HG03064 (cell line): Measurements from ENCODE around the gene COIL.

Source experiments
- ATAC-seq: cut with Tn5 transposase; IDR thresholded peaks from one replicate; pipeline ENCODE4 v1.9.1; 2021; ENCODE audit warnings: low read depth; ENCODE audit not compliant: unreplicated experiment

COIL gene

DNA sequence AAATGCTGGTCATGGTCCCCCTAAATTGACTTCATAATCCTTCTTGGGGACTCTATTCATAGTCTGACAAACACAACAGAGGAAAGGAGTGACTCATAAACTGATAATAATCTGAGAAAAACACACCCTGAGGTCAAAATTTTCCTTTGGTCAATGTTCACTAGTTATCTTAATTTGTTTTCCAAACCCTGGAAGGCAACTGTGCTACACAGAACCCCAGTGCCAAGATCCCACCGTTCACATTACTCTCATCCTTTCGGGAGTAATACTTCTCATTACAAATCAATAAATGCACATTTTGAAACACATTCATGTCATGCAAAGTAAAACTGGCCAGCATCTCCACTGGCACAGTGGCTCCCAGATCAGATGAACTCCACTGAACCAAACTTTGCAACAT is 23.2 kb downstream of the COIL start:
- ATAC-seq: no peak

DNA sequence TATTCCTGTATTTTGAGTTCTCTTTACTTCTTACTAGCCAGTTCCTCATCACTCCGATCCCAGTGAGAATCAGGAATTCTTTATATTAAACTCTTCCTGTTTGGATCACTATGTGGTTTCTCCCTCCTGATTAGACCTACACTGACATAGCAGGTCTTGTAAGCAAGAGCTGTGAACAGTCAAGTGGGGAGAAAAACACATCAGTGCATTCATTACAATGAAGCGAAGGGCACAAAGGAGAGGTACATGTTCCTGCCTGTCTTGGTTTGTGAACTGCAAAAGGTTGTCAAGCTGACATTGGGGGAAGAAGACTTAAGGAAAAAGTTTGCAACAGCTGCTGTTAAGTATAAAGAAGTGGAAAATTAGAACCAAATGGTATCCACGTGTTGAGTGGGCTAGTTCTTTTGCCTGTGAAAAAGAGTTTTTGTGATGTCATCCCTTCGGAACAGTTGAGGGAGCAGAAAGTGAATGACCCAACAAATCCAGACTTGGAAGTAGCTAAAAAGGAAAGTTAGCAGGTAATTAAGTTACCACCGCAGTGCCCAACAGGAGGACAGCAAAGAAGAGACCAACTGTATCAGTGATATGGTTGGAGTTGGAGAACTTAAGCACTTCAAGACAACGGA is 24.0 kb downstream of the COIL start:
- ATAC-seq: no peak

DNA sequence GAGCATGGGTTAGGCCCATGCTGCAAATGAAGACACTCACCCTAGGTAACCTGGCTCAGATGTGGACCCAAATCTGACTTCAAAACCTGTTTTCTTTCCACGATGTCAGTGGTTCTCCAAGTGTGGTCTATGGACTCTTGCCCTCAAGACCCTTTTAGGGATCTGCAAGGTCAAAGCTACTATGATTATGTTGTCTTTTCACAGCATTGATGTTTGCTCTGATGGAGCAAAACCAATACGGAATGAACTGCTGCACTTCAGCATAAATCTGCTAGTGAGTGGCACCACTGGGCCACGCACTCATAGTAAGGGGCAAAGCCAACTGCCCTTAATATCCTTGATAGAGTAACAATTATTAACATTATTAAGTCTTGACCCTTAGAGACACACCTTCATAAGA is 25.4 kb downstream of the COIL start:
- ATAC-seq: no peak

DNA sequence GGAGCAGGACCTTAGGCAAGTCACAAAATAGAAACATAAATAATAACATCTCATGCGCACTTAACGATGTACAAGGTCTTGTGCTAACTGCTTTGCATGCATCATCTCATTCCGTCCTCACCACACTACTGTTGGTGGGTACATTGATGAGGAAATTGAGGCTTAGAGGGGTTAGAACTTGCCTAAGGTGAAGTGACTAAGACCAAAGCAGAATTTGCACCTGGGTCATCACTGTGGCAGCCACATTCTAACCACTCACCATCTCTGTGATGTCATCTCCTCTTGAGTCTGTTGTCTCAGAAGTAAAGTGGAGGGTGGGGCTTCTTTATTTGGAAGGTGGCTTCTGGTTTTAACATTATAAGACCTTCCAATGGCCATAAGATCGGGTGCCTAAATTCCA is 26.6 kb downstream of the COIL start:
- no peak for ATAC-seq

DNA sequence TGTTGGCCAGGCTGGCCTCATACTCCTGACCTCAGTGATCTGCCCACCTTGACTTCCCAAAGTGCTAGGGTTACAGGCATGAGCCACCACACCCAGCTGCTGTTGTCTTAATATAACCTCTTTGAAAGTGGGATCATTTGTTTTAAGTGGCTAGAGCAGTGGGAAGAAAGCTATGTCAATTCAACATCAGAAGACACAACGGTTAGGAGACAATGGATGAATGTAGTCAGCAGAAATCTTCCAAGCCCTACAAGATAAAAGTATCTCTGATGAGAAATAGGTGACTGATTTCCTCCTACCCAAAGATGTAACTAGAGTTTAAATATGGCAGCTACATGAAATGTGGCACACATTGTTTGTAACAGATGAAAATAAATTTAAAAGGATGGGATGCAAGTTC is 27.0 kb downstream of the COIL start:
- ATAC-seq: no peak

DNA sequence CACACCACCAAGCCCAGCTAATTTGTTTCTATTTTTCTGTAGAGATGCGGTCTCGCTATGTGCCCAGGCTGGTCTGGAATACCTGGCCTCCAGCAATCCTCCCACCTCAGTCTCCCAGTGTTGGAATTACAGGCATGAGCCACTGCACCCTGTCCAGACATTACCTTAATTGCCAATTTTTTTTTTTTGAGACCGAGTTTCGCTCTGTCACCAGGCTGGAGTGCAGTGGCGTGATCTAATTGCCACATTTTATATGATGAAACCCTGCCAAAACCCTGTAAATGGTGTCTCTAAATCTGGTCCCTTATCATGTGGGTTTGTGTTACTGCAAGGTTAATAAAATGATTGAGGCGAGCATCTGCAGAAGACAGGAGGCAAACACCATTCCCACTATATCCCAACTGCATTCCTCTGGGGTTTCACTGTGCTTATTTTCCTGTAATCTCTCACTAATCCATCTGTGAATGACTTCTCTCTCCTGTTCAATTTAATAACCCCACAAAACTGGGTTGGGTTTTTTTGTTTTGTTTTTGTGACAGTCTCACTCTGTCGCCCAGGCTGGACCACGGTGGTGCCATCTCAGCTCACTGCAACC is 27.6 kb downstream of the COIL start:
- no peak for ATAC-seq

DNA sequence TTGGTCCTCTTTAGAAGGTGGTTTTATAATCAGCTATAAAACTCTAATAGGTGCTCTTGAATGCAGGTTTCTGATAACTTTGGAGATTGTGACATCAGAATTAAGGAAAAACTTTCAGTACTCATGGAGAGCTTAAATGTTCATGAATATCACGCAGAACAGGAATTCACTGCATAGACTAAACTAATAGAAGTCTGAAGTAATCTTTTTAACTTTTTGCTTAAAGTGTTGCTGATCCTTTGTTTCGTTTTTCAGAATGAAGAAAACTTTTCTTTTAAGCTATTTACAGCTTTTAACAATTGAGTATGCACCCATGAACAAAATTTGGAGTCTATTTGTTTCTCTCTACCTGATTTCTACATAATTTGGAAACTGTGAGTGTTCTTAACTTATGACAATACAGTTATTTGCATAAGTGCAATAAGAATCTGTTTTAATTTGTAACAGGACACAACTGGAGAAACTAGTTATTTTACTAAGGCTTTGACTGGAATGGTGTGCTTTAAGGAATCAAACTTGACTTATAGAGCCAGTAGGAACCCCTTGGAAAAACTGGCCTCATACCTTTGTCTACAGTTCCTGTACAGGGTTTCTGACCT is 30.0 kb downstream of the COIL start:
- ATAC-seq: no peak

DNA sequence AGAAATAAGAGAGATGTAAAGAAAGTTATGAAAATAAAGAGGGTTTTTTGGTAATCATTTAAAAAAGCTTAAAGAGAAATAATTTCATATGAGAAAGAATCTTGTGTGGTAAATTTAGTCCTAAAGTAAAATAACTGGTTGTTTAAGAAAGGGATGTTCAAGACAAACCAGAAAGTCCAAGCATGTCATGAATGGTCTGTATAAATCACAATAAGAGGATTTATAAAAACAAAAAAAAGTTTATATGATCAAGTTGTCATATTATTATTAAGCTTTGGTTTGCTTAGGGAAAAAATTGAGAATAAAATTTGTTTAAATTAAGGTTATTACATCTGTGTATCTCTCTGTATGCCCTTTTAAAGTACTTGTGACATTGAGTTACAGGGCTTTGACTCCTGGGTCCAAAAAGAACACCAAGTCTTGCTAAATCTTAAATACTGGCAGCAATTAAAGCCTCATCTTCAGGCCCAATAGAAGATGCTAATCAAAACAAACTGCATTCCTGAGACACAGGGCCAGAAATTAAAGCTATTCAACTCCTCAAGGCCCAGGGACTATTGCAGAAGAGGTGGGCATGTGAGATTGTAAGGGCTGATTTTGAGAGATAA is 31.4 kb downstream of the COIL start:
- ATAC-seq: no peak

DNA sequence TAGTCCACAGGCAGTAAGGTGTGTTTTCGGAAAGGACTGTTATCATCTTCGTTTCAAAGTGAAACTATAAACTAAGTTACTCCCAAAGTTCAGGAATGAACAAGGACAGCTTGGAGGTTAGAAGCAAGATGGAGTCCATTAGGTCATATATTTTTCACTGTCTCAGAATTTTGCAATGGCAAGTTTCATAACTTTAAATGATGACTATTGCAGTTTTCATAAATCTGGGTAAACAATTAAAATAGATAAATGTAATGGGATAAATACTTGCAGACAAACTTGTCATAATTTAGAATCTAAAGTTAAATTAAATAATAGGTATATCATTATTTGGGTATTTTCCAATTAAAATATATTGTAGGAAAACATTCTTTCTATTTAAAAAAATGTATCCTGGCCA is 32.3 kb downstream of the COIL start:
- ATAC-seq: no peak

DNA sequence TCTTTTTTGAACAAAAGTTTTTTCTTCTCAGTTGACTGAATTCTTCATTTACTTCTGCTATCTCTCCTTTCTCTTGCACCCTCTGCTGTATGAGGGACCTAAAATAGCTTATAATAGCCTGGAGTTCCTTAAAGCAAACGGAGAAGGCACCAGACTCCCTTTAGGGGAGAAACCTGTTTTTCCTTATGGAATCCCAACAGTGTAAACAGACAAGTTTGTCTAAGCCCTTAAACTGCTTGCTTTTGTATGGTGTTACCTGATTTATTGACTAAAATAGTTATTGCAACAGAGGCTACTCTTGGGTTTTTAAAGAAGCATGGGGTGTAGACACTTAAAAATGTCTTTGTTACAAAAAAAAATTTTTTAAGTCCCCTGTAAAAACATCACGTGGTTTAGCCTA is 34.1 kb downstream of the COIL start:
- no peak for ATAC-seq

DNA sequence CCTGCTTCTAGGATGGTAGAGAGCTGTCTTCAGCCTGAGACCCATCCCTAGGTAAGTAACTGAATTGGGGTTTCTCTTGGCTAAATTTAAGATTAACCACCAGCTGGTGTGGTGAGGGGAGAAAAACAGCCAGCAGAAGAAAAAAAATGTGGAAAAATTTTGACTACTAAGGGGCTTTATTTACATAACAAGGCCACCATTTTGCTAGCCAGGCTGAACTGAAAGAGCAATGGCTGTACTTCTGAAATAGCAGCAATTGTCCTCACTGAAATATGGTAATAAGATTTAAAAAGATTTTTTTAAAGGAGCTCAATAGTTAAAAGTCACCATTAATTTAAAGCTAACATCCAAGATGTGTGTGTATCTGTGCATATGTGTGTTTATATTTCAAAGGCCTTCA is 34.6 kb downstream of the COIL start:
- ATAC-seq: no peak

DNA sequence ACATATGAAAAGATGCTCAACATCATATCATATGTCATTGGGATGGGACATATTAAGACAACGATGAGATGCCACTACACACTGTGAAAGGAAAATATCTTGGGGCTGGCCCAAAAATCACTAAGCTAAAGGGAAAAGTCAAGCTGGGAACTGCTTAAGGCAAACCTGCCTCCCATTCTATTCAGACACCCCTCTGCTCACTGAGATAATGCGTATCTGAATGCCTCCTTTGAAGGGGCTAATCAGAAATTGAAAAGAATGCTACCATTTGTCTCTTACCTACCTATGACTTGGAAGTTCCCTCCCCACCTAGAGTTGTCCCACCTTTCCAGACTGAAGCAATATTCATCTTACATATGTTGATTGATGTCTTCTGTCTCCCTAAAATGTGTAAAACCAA is 35.8 kb downstream of the COIL start:
- ATAC-seq: no peak

DNA sequence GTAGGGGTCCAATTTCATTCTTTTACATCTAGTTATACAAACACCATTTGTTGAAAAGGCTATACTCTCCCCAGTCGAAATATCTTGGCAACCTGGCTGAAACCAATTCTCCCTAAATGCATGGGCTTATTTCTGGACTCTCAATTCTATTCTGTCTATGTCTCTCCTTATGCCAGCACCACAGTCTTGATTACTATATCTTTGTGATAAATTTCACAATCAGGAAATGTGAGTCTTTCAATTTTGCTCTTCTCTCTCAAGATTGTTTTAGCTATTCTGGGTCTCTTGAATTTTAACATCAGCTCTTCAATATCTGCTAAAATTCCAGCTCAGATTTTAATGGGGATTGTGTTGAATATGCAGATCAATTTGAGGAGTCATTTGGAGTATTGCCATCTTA is 41.1 kb downstream of the COIL start:
- no peak for ATAC-seq

DNA sequence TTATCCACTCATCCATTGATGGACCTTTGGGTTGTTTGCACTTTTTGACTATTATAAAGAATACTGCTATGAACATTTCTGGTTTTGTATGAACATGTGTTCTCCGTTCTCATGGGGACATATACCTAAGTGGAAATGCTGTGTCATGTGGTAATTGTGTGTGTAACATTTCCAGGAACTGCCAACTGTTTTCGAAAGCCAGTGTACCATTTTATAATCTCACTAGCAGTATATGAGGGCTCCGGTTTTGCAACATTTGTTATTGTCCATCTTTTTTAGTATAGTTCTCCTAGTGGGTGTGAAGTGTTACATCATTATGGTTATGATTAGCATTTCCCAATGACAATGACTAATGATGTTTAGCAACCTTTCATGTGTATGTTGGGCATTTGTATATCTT is 41.9 kb downstream of the COIL start:
- ATAC-seq: no peak

DNA sequence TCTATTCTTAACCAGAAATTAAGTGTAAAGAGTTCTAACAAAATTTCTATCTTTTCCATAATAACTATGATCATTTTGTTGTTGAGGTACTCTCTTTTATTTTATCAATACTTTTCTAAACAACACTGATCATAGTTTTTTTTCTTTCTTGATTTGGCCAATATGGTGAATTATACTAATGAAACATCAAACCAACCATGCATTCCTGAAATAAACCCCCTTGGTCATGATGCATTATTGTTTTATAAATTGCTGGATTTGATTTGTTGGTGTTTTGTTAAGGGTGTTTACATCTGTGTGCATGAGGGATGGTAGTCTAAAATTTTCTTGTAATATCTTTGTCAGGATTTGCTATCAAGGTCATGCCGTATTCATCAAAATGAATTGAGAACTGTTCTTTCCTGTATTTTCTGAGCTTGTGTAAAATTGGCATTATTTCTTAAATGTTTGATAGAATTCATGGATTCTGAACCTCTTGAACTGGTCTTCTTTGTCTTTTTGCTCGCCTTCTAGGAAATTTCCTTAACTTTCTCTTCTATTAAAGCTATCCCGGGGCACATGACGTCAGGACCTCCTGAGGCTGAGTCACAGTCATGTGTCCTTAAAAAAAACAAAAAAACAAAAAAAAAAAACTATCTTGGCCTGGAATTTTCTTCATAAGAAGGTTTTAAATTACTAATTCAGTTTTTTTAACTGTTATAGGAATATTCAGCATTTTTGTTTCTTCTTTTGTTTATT is 43.1 kb downstream of the COIL start:
- ATAC-seq: no peak

DNA sequence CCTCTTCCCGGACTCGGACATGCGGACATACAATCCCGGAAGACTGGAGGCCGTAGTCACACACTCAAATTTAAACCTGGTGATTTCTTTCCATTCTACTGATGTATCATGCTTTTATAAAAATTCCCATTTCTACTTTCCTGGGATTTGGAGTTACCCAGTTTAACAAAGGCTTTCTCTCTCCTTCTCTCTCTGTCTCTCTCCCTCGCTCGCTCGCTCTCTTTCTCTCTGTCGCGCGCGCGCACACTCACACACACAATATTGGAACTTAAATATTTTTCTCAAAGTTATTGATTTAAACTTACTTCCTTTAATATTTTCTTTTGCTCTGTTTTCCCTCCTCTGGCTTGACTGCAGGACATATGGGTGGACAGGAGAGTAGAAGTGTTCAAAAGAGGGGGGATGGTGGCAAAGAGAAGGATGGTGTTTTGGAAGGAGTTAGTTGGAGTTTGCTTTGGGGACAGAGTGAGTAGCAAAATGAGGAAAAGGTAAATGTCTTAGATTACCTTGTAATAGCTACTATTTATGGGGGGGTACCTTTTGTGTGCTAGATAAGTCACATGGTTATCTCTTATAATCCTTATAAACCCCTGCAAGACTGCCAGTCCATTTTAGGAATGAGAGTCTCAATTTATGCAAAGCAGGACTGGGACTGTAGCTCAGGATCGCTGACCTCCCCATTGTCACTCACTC is 46.1 kb downstream of the COIL start:
- ATAC-seq: no peak

DNA sequence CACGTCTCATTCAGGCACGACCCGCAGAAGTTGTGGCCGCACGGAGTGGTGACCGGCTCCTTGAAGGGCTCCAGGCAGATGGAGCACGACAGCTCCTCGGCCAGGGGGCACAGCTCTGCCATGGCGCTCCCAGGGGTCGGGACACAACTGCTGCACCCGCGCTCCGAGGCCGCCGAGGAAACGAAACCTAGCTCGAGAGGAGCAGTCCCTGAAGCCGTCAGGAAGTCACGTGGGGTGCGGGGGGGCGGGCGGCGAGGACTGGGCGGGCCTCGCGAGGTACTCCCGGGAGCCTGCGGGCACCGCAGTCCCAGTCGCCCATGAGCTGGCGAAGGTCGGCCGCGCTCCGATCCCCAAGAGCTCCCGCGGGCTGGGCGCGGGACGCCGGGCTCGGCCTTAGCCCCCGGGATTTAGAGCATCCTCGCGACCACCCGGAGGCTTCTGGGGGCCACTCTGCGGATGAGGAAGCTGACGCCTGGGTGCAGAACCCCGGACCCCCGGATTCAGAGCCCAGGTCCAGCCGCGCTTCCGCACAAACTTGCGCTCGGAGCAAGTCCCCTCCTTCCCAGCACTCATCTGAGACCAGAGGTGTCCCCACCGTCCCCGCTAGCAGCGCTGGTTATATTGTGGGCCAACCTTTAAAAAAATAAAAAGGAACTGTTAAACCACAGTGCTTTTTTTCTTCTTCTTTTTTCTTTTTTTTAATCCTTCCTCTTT is 46.8 kb downstream of the COIL start, which contains the start of gene TRIM25:
TSS of gene TRIM25 (minus strand) at position 183 of the 714 bp plus-strand sequence. CDS start at position 122, 61 bp downstream.
- ATAC-seq: peak; percentile 64

DNA sequence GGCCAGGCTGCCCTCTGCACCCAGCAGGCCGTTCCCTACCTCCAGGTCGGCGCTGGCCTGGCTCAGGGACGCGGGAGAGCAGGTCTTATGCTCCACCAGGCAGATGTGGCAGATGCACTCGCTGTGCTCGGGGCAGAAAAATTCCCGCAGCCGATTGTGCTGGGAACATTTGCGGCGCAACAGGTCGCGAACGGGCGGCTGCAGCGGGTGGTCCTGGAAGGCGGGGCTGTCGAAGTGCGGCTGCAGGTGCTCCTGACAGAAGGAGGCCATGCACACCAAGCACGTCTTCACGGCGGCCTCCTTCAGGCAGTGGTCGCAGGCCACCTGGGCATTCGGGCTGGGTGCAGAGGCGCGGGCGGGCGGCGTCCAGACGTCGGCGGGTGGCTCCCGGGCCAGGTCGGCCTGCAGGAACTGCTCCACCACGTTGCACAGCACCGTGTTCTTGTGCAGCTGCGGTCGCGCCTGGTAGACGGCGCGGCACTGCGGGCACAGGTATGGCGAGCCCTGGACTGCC is 47.4 kb downstream of the COIL start:
- peak; percentile 44 for ATAC-seq

DNA sequence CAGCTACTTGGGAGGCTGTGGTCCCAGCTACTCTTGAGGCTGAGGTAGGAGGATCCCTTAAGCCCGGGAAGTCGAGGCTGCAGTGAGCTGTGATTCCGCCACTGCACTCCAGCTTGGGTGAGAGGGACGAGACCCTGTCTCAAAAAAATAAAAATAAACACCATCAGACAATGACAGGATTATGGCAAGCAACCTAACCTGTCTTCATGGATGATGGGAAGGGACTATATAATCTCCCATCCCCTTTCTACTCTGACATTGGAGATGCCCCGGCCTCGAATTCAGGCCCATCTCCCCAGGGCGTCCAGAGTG is 47.9 kb downstream of the COIL start:
- no peak for ATAC-seq
